Erythroblast (primary cell): ENCODE measurements around the gene DAZAP1.

Experiments
- GATA1 ChIP-seq: IDR thresholded peaks from 2 replicates; pipeline ENCODE4 v1.6.1; 2011; ENCODE audit warnings: low read depth, mild to moderate bottlenecking, control low read depth, low read length, moderate library complexity
- POLR2A ChIP-seq: IDR thresholded peaks from 2 replicates; pipeline ENCODE4 v1.6.1; 2011; ENCODE audit warnings: mild to moderate bottlenecking, low read length

DNA sequence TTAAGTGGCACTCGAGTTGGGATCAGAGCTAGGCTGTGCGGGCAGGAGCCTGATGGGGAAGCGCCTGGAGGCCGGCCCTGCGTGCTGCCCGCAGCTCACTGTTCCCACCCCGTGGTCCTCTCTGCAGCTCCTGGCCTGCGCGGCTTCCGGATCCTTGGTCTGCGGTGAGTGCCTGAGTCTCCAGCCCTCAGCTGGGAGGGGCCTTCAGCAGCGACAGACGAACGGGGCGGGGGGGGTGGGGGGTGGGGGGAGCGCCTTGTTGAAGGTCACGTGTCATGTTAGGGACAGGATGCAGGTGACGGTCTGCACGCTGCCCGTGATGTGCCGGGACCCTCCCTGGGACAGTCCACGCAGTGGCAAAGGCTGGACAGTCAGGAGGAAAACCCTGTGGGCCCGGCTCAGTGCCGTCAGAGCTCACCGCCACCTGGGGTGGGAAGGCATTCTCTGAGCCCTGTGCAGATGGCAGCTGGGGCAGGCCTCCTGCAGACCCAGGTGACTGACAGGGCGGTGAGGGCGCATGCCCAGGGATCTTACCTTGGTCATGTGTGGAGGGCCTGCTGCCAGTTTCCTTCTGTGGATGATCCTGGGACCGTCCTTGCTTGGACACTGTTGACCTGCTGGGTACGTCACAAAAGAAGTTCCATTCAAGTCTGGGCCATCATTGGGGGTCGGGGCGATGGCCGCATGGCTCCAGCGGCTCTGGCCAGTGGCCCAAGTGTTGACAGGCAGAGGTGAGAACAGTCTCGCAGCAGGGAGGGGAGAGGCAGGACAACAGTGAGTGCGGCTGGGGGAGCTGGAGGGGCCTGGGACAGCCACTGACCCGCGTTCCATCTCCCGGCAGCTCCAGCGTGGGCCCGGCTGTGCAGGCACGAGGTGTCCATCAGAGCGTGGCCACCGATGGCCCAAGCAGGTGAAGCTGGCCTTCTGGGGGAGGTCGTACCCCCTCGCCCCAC is 19.4 kb upstream of the DAZAP1 start:
- TF ChIP-seq GATA1 (no peak), POLR2A (no peak)
